HCT116 (cell line): ENCODE measurements around the gene C3AR1.

ENCODE experiments used
- ATF3 ChIP-seq: IDR thresholded peaks from 2 replicates; pipeline ENCODE4 v1.6.1; 2012
- CTCF ChIP-seq, 3 experiments: fragments of 200-600 bp in 1 of 3; sonication (generic) in 1 of 3; IDR thresholded peaks in 2 of 3; conservative IDR thresholded peaks in 1 of 3; 2 replicates each; pipeline ENCODE4 v1.5.1; 2012 to 2017; ENCODE audit warnings: low read depth in 2 of 3, low read length in 2 of 3, antibody characterized with exemption in 1 of 3, borderline replicate concordance in 1 of 3, control low read depth in 1 of 3, mild to moderate bottlenecking in 1 of 3, mixed read lengths in 1 of 3, mixed run types in 1 of 3, moderate library complexity in 1 of 3; ENCODE audit not compliant: insufficient read depth in 1 of 3
- EGR1 ChIP-seq: IDR thresholded peaks from 2 replicates; pipeline ENCODE4 v1.6.1; 2012; ENCODE audit warnings: low read depth
- EZH2 ChIP-seq: fragments of 200-600 bp; sonication (generic); IDR thresholded peaks from 2 replicates; pipeline ENCODE4 v1.6.1; 2017; ENCODE audit warnings: antibody characterized with exemption, mixed run types
- JUND ChIP-seq: IDR thresholded peaks from 2 replicates; pipeline ENCODE4 v1.6.1; 2012
- POLR2A ChIP-seq: IDR thresholded peaks from 2 replicates; pipeline ENCODE4 v1.7.0; 2011; ENCODE audit warnings: borderline replicate concordance; ENCODE audit not compliant: insufficient read depth, insufficient read length; ENCODE audit errors: extremely low read depth
- RAD21 ChIP-seq: IDR thresholded peaks from 2 replicates; pipeline ENCODE4 v1.6.1; 2012; ENCODE audit warnings: low read depth, mild to moderate bottlenecking
- SP1 ChIP-seq: IDR thresholded peaks from 2 replicates; pipeline ENCODE4 v1.6.1; 2012; ENCODE audit warnings: low read depth
- SRF ChIP-seq: IDR thresholded peaks from 2 replicates; pipeline ENCODE4 v1.6.1; 2012; ENCODE audit warnings: low read depth
- ZBTB33 ChIP-seq: IDR thresholded peaks from 2 replicates; pipeline ENCODE4 v1.6.1; 2011; ENCODE audit warnings: mild to moderate bottlenecking, low read length, moderate library complexity; ENCODE audit not compliant: insufficient replicate concordance; ENCODE audit errors: extremely low read depth
- ZNF274 ChIP-seq: fragments of 200-500 bp; sonication (Bioruptor generic); IDR thresholded peaks from 2 replicates; pipeline ENCODE4 v1.6.1; 2014; ENCODE audit warnings: mild to moderate bottlenecking, low read depth, low read length, inconsistent platforms

GRCh38 chr12:8078398-8078797 lies 12.2 kb upstream of the C3AR1 start:
- peak; percentile 47 to 71 (median 48); a peak in 5 of 6 replicates for TF ChIP-seq CTCF (IDR thresholded peaks at IDR 0.05 in 2 of 3, conservative IDR thresholded peaks at IDR 0.05 in 1 of 3; ENCODE audit: borderline replicate concordance in 1 of 3, insufficient read depth in 1 of 3, low read depth in 2 of 3, low read length in 2 of 3)
- no peak for TF ChIP-seq EZH2
- no peak for TF ChIP-seq ZNF274
- TF ChIP-seq ATF3 = no peak
- TF ChIP-seq EGR1 = no peak
- no peak for TF ChIP-seq SRF
- TF ChIP-seq RAD21 = peak; percentile 75
- no peak for TF ChIP-seq SP1
- TF ChIP-seq POLR2A = no peak
- TF ChIP-seq JUND = no peak
- TF ChIP-seq ZBTB33 = no peak
